OCI-LY7 (cell line): ENCODE measurements around the gene DNAJB4.

Experiments used
- EZH2phosphoT487 ChIP-seq: fragments of 200-600 bp; sonication (generic); IDR thresholded peaks from 2 replicates; pipeline ENCODE4 v1.6.1; 2018; ENCODE audit warnings: low read depth, borderline replicate concordance, mild to moderate bottlenecking, mixed run types, antibody characterized with exemption, low read length, moderate library complexity, mixed read lengths
- TF ChIP-seq, protein P1 (sequence below): fragments of 200-600 bp; sonication (generic); conservative IDR thresholded peaks from 2 replicates; pipeline ENCODE4 v1.5.1; 2014; ENCODE audit warnings: mild to moderate bottlenecking, antibody characterized with exemption, low read length, moderate library complexity, mixed read lengths

DNA sequence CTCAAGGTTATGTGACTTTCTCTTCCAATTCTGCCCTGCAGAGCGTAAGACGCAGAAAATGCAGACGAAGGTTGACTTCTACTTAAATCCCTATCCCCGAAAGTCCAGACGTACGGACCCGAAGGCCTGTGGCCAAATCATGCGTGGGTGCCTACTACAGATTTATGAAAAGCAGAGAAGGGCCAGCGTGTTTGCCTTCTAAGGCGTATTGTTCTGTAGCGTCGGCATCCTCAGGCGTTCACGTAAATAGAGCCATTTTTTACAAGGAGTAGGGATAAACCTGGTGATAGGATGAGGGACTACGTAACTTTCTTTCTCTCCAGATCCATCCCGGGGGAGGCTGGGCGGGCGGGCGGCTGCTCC is 40.8 kb downstream of the DNAJB4 start:
- TF ChIP-seq, protein P1, sequence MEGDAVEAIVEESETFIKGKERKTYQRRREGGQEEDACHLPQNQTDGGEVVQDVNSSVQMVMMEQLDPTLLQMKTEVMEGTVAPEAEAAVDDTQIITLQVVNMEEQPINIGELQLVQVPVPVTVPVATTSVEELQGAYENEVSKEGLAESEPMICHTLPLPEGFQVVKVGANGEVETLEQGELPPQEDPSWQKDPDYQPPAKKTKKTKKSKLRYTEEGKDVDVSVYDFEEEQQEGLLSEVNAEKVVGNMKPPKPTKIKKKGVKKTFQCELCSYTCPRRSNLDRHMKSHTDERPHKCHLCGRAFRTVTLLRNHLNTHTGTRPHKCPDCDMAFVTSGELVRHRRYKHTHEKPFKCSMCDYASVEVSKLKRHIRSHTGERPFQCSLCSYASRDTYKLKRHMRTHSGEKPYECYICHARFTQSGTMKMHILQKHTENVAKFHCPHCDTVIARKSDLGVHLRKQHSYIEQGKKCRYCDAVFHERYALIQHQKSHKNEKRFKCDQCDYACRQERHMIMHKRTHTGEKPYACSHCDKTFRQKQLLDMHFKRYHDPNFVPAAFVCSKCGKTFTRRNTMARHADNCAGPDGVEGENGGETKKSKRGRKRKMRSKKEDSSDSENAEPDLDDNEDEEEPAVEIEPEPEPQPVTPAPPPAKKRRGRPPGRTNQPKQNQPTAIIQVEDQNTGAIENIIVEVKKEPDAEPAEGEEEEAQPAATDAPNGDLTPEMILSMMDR: no peak
- no peak for TF ChIP-seq EZH2phosphoT487
